Transverse colon (tissue), 4 donors: ENCODE measurements around the gene DCLK2. TPM values are rescaled to one million over a fixed set of nuclear protein-coding genes. Genes with fewer than 3 reads are reported as not detected.
"Not testable (repeated sequence)": the region's sequence is repeated elsewhere in the genome, so short reads cannot be mapped to it uniquely, and the experiment has no call there.

Source experiments
- DNase-seq: peaks from one replicate; pipeline ENCODE4 v3.0.0-alpha.2; 2019
- H3K27ac ChIP-seq, 4 donors: fragments of 200-600 bp; sonication (generic); 2 replicates each; pipeline ENCODE4 v1.5.1; 2016 to 2018; ENCODE audit warnings: inconsistent platforms in 4 of 4
- H3K27me3 ChIP-seq: fragments of 200-600 bp; sonication (generic); 2 replicates; pipeline ENCODE4 v1.5.1; 2017; ENCODE audit warnings: inconsistent platforms
- H3K36me3 ChIP-seq, 4 donors: fragments of 200-600 bp; sonication (generic); 2 replicates each; pipeline ENCODE4 v1.5.1; 2017 to 2019; ENCODE audit warnings: inconsistent platforms in 4 of 4
- H3K4me1 ChIP-seq, 4 donors: fragments of 200-600 bp; sonication (generic); 2 replicates each; pipeline ENCODE4 v1.5.1; 2017 to 2020; ENCODE audit warnings: inconsistent platforms in 4 of 4
- H3K4me3 ChIP-seq, 4 donors: fragments of 200-600 bp; sonication (generic); 1 replicate in 1 of 4; 2 replicates in 3 of 4; pipeline versions ENCODE4 v1.5.1 to v1.6.1; 2017 to 2019; ENCODE audit warnings: inconsistent platforms in 4 of 4
- H3K9me3 ChIP-seq, 2 donors: fragments of 200-600 bp; sonication (generic); 2 replicates each; pipeline ENCODE4 v1.5.1; 2017 to 2019; ENCODE audit warnings: inconsistent platforms in 2 of 2
- CTCF ChIP-seq, 5 experiments: fragments of 200-600 bp in 3 of 5; fragments of 450-650 bp in 2 of 5; sonication (generic) in 3 of 5; IDR thresholded peaks; 1 replicate in 2 of 5; 2 replicates in 3 of 5; pipeline ENCODE4 v1.5.1; 2016 to 2017; ENCODE audit warnings: antibody characterized with exemption in 5 of 5, inconsistent platforms in 3 of 5, mild to moderate bottlenecking in 2 of 5, moderate library complexity in 1 of 5
- EP300 ChIP-seq: sonication (generic); formaldehyde crosslinking; IDR thresholded peaks from one replicate; pipeline ENCODE4 v1.6.1; 2017; ENCODE audit warnings: antibody characterized with exemption, low read depth
- POLR2A ChIP-seq: fragments of 450-650 bp; IDR thresholded peaks from one replicate; pipeline ENCODE4 v1.6.1; 2016; ENCODE audit warnings: antibody characterized with exemption, mild to moderate bottlenecking, moderate library complexity
- POLR2AphosphoS5 ChIP-seq, 3 donors: sonication (generic); formaldehyde crosslinking; IDR thresholded peaks; one replicate each; pipeline ENCODE4 v1.6.1; 2016; ENCODE audit warnings: antibody characterized with exemption in 3 of 3
- WGBS, 2 donors: methylation state at CpG; one replicate each; pipeline ENCODE4 v1.1.5; 2018; ENCODE audit warnings: low coverage in 1 of 2; 5-methylcytosine and 5-hydroxymethylcytosine counted together
- in situ Hi-C, 4 donors: fragments of 200-750 bp; cut with MboI; loops; one replicate each; pipeline versions ENCODE4 v1.15.0 to v1.15.1; 2017; ENCODE audit warnings: low sequenced_read_pairs in 3 of 4, low pct_ligation_motif_present in 1 of 4, low pct_unique_long_range_greater_than_20kb in 1 of 4
- intact Hi-C: fragments of 100-400 bp; cut with DNase I; formaldehyde crosslinking; loops from one replicate; pipeline ENCODE4 v1.15.1; 2023; ENCODE audit warnings: low total_unique reads
- total RNA-seq, 4 donors: library from RNA; depleted of rRNA; stranded (reverse); fragments of >200 nt; gene quantifications; one replicate each; pipeline ENCODE4 v1.1.0, GENCODE V29; 2016

DCLK2 gene
- total RNA-seq, 4 donors from 2014 or later: 3.3 to 19.5 (median 7.5) TPM

- in situ Hi-C loops: no loop called here
- no peak overlapping the region for H3K27ac ChIP-seq
- no peak overlapping the region for H3K4me3 ChIP-seq
- DNase-seq: no peak
- no peak for TF ChIP-seq POLR2AphosphoS5 (IDR thresholded peaks at IDR 0.05)
- no peak for TF ChIP-seq POLR2A
- TF ChIP-seq EP300: no peak
- no peak for TF ChIP-seq CTCF (IDR thresholded peaks at IDR 0.05)
- no peaks in the 10 kb centered on the region for H3K4me1 ChIP-seq
- no peaks in the 10 kb centered on the region for H3K27me3 ChIP-seq
- H3K36me3 ChIP-seq: no peaks in the 10 kb centered on the region
- 88 to 93% methylated on average over 4 of the region's 4 CpGs for WGBS, 2 donors
- intact Hi-C loops: no loop called here
- no peaks in the 10 kb centered on the region for H3K9me3 ChIP-seq
These were observed 78.3 kb downstream of the DCLK2 start for GRCh38 chr4:150156543-150156942.

- Histone ChIP-seq H3K36me3 (no peaks in the 10 kb centered on the region), H3K27me3 (no peaks in the 10 kb centered on the region), H3K9me3 (no peaks in the 10 kb centered on the region), H3K4me1 (no peaks in the 10 kb centered on the region), H3K27ac (no peak overlapping the region), H3K4me3 (no peak overlapping the region)
- TF ChIP-seq POLR2AphosphoS5 (IDR thresholded peaks at IDR 0.05) (no peak), CTCF (IDR thresholded peaks at IDR 0.05) (no peak), POLR2A (no peak), EP300 (no peak)
- intact Hi-C loops: no loop called here
- no peak for DNase-seq
- 94 to 100% methylated on average over 1 of the region's 1 CpG for WGBS, 2 donors
- in situ Hi-C loops: no loop called here
These were observed 79.8 kb downstream of the DCLK2 start for GRCh38 chr4:150158041-150158440.

GRCh38 chr4:150160473-150160872 is 82.2 kb downstream of the DCLK2 start:
- H3K4me1 ChIP-seq: no peaks in the 10 kb centered on the region
- no peak for DNase-seq
- intact Hi-C loops: no loop called here
- no peaks in the 10 kb centered on the region for H3K27me3 ChIP-seq
- H3K4me3 ChIP-seq: no peak overlapping the region
- H3K9me3 ChIP-seq: no peaks in the 10 kb centered on the region
- 33 to 61% methylated on average over 2 of the region's 2 CpGs for WGBS, 2 donors
- TF ChIP-seq POLR2AphosphoS5 (IDR thresholded peaks at IDR 0.05) (no peak), POLR2A (no peak), EP300 (no peak), CTCF (IDR thresholded peaks at IDR 0.05) (no peak)
- H3K27ac ChIP-seq: no peak overlapping the region
- in situ Hi-C loops: no loop called here
- no peaks in the 10 kb centered on the region for H3K36me3 ChIP-seq

GRCh38 chr4:150161109-150161508 is 82.9 kb downstream of the DCLK2 start:
- in situ Hi-C loops (no loop called here), intact Hi-C loops (no loop called here)
- TF ChIP-seq EP300 (no peak), POLR2AphosphoS5 (IDR thresholded peaks at IDR 0.05) (no peak)
- no peak for DNase-seq
- no peaks in the 10 kb centered on the region for H3K4me1 ChIP-seq
- no peaks in the 10 kb centered on the region for H3K27me3 ChIP-seq
- H3K36me3 ChIP-seq: no peaks in the 10 kb centered on the region
- no peak overlapping the region for H3K27ac ChIP-seq
- H3K9me3 ChIP-seq: no peaks in the 10 kb centered on the region
- no peak overlapping the region for H3K4me3 ChIP-seq

GRCh38 chr4:150162020-150162419 is 83.8 kb downstream of the DCLK2 start:
- 66 to 77% methylated on average over 2 of the region's 2 CpGs for WGBS, 2 donors
- intact Hi-C loops, H3K27ac ChIP-seq, in situ Hi-C loops, H3K4me1 ChIP-seq, H3K9me3 ChIP-seq, DNase-seq, H3K36me3 ChIP-seq, H3K27me3 ChIP-seq, H3K4me3 ChIP-seq: not testable (repeated sequence)
